HG02759 (cell line): ENCODE measurements around the gene METTL17.
"Not testable (repeated sequence)": the region's sequence is repeated elsewhere in the genome, so short reads cannot be mapped to it uniquely, and the experiment has no call there.

Experiments
- ATAC-seq: cut with Tn5 transposase; IDR thresholded peaks from one replicate; pipeline ENCODE4 v1.9.1; 2021; ENCODE audit warnings: mild to moderate bottlenecking, moderate library complexity; ENCODE audit not compliant: unreplicated experiment

The METTL17 gene

GRCh38 chr14:20989471-20989786 is 351 bp upstream of the METTL17 start:
- no peak for ATAC-seq

GRCh38 chr14:20996521-20996920 is 6.7 kb downstream of the METTL17 start:
- ATAC-seq: no peak

GRCh38 chr14:20997115-20997514 is 7.3 kb downstream of the METTL17 start:
- no peak for ATAC-seq

- no peak for ATAC-seq
Observed at GRCh38 chr14:20997564-20997963, 7.8 kb downstream of the METTL17 start.

- ATAC-seq: no peak
Observed at GRCh38 chr14:20998139-20998538, 8.4 kb downstream of the METTL17 start.

GRCh38 chr14:20998674-20999366 is 9.0 kb downstream of the METTL17 start, which contains the start of gene SLC39A2:
TSS of gene SLC39A2 (plus strand) at chr14:20999293. CDS start at chr14:20999447, 154 bp downstream.
- no peak for ATAC-seq

- no peak for ATAC-seq
Observed at GRCh38 chr14:20999591-20999990, 9.8 kb downstream of the METTL17 start.

GRCh38 chr14:21001218-21001617 is 11.4 kb downstream of the METTL17 start:
- ATAC-seq: no peak

- no peak for ATAC-seq
Observed at GRCh38 chr14:21003788-21004346, 14.1 kb downstream of the METTL17 start.

GRCh38 chr14:21009721-21010120 is 19.9 kb downstream of the METTL17 start:
- ATAC-seq: not testable (repeated sequence)

GRCh38 chr14:21011136-21011535 is 21.4 kb downstream of the METTL17 start:
- ATAC-seq: no peak

GRCh38 chr14:21014761-21015190 is 25.0 kb downstream of the METTL17 start:
- peak; percentile 66 for ATAC-seq

- ATAC-seq: no peak
Observed at GRCh38 chr14:21015312-21015711, 25.5 kb downstream of the METTL17 start.

GRCh38 chr14:21016413-21017190 is 26.8 kb downstream of the METTL17 start:
- ATAC-seq: no peak

- no peak for ATAC-seq
Observed at GRCh38 chr14:21017528-21018245, 27.9 kb downstream of the METTL17 start.

GRCh38 chr14:21018286-21018685 is 28.5 kb downstream of the METTL17 start:
- no peak for ATAC-seq

- ATAC-seq: no peak
Observed at GRCh38 chr14:21018781-21019180, 29.0 kb downstream of the METTL17 start.

GRCh38 chr14:21019366-21019765 is 29.6 kb downstream of the METTL17 start:
- ATAC-seq: no peak

- ATAC-seq: no peak
Observed at GRCh38 chr14:21020977-21021545, 31.3 kb downstream of the METTL17 start.

- no peak for ATAC-seq
Observed at GRCh38 chr14:21022686-21023085, 32.9 kb downstream of the METTL17 start.

- no peak for ATAC-seq
Observed at GRCh38 chr14:21023174-21023573, 33.4 kb downstream of the METTL17 start.
